Fibroblast of the aortic adventitia (primary cell): ENCODE measurements around the gene TMEM243. TPM values are rescaled to one million over a fixed set of nuclear protein-coding genes. Genes with fewer than 3 reads are reported as not detected.

Experiments used
- DNase-seq: peaks from one replicate; pipeline ENCODE4 v3.0.0-alpha.2; 2010; ENCODE audit warnings: low read depth
- H3K4me3 ChIP-seq: 2 replicates; pipeline ENCODE4 v1.5.1; 2011; ENCODE audit warnings: low read depth, mild to moderate bottlenecking, control low read depth, low read length, moderate library complexity
- total RNA-seq: library from RNA; depleted of rRNA; stranded (reverse); fragments of >200 nt; gene quantifications from 2 replicates; pipeline ENCODE4 v1.2.3, GENCODE V29; 2012; ENCODE audit warnings: low replicate concordance
- TF ChIP-seq, protein P1 (sequence below): IDR thresholded peaks from 2 replicates; pipeline ENCODE4 v1.5.1; 2011; ENCODE audit warnings: mild to moderate bottlenecking, low read length, control low read depth, inconsistent platforms; ENCODE audit not compliant: insufficient read depth

The TMEM243 gene
- total RNA-seq, 1 donor = 47.8 TPM

DNA sequence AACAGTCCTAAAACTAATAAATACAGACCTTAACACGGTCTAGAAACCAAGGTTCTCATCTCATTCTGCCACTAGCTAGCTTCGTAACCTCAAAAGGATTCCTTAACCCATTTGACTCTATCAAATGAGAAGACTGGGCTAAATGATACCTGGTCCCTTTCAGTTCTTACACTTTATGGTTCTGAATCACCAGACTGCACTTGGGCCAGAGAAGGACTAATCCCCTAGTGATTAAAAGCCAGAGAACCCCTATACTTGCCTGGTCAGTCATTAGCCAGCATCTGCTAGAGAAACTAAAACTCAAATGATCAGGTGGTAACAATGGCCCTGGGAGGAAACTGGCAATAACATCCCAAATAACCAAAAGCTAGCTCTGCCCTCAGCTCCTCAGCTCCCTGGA, 16.8 kb downstream of the TMEM243 start:
- no peak for DNase-seq
- TF ChIP-seq, protein P1, sequence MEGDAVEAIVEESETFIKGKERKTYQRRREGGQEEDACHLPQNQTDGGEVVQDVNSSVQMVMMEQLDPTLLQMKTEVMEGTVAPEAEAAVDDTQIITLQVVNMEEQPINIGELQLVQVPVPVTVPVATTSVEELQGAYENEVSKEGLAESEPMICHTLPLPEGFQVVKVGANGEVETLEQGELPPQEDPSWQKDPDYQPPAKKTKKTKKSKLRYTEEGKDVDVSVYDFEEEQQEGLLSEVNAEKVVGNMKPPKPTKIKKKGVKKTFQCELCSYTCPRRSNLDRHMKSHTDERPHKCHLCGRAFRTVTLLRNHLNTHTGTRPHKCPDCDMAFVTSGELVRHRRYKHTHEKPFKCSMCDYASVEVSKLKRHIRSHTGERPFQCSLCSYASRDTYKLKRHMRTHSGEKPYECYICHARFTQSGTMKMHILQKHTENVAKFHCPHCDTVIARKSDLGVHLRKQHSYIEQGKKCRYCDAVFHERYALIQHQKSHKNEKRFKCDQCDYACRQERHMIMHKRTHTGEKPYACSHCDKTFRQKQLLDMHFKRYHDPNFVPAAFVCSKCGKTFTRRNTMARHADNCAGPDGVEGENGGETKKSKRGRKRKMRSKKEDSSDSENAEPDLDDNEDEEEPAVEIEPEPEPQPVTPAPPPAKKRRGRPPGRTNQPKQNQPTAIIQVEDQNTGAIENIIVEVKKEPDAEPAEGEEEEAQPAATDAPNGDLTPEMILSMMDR = no peak
- H3K4me3 ChIP-seq = no peak overlapping the region

DNA sequence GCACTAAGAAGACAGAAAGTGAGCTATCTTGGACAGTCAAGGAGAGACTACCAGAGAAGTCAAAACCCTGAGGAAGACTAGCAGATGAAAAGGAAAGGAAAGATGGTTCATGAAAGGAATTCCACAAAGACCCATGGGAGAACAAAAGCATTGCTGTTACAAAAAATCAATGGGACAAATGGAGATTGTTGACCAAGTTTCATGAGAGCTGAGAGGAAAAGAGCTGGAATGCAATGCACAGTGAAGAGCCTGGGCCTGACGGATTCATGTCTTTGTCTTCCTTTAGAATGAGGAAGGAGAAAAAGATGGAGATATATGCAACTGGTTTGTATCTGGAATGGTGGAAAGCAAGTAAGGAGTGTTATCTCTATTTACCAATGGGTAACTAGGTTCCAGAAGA, 17.3 kb downstream of the TMEM243 start:
- no peak overlapping the region for H3K4me3 ChIP-seq
- DNase-seq = no peak
- TF ChIP-seq, protein P1 = no peak

DNA sequence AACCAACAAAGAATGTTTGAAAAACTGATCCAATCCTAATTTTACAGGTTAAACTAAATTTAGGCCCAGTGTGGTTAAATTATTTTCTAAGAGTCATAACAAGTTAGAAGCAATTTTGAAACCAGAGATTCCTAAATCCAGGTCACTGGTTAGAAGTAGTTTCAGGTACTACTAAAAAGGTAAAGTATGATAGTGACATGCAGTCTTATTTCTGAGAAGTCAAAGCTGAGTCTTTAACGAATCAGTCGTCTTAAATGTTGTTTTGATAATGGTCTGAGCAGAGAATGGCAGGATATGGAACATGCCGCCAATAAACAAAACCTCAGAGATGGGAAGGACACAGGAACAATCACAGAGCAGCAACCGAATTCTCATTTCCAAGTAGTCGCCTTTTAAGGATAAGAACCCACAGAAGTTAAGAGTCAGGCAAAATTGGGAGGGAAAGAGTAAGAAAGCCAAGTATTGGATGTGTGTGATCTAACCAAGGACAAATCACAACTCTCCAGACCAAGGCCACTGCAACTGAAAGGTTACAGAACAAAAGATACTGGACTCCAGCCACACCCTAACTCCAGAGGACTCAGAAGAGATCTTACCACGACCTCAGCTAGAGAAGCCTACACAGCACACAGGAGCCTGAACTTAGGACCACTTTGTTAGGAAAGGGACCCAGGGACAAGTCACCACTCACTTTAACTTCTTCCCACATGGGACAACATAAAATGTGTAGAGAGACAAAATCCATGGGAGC, 19.7 kb downstream of the TMEM243 start:
- H3K4me3 ChIP-seq = no peak overlapping the region
- TF ChIP-seq, protein P1 = no peak
- DNase-seq = no peak

DNA sequence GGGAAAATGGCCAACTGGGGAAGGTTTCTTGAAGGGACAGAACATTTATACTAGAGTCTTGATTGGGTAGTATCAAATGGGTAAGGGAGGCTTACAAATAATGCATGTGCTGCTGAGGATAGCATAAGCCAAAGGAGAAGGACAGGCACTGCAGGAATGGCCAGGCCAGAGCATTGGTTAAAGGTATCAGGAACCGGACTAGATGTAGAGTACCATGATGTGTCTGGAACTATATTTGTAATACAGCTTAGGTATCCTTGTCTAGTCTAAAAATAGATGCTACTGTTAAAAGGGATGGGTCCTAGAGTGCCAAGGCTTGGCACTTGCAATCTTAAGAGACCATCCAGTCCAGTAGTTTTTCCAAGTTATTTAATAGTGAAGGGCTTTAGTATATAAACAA, 20.3 kb downstream of the TMEM243 start:
- TF ChIP-seq, protein P1 = no peak
- no peak for DNase-seq
- H3K4me3 ChIP-seq = no peak overlapping the region

DNA sequence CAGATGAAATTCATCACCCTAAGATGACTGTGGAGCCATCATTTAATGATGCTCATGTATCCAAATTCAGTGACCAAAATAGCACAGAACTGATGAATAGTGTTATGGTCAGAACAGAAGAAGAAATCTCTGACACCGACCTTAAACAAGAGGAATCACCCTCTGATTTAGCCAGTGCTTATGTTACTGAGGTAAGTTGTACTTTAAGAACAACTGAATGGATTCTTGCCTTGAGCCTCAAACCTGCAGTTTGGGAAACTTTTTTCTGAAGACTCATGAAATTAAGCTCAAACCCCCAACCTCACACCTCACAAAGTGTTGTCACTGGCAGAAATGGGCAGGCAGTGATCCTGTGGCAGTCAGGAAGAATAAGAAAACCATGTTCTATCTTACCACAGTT, 25.6 kb downstream of the TMEM243 start:
- no peak for DNase-seq
- TF ChIP-seq, protein P1 = no peak
- H3K4me3 ChIP-seq = no peak overlapping the region

DNA sequence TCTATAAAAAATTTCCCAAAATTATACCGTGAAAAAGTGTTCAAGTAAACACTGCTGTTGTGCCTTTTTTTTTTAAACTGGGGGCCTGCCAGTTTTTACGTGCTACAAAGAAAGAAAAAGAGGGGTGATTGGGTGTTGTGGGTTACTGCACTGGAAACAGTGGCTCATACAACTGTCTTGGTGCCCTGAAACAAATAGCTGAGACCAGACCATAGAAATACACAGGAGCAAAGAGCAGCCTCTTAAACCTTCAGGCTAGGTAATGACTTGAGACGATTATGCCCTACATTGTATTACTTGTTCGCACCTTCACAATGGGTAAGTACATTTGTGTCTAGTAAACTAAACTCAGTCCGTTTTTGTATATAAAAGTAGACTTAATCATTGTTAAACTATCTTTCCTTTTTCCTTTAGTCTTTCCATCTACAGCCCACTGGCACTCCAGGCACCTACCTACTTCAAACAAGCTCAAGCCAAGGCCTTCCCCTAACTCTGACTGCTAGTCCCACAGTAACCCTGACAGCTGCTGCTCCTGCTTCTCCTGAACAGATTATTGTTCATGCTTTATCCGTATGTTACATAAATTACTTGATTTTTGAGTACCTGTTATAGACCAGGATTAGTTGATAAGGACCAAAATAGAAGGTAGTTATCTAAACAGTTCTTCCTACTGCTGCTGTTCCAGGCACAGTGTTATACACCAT, 26.6 kb downstream of the TMEM243 start:
- DNase-seq = no peak

More for the DNA sequence above, 26.6 kb downstream of the TMEM243 start:
- TF ChIP-seq, protein P1 = no peak
- H3K4me3 ChIP-seq = no peak overlapping the region
